NCI-H2227 (cell line): ENCODE measurements around the gene SPINT4.
"Not testable (repeated sequence)": the region's sequence is repeated elsewhere in the genome, so short reads cannot be mapped to it uniquely, and the experiment has no call there.

Experiments
- DNase-seq: peaks from one replicate; lab custom pipeline; 2025; ENCODE audit not compliant: unreplicated experiment; lab: John Stamatoyannopoulos, UW

The SPINT4 gene

DNA sequence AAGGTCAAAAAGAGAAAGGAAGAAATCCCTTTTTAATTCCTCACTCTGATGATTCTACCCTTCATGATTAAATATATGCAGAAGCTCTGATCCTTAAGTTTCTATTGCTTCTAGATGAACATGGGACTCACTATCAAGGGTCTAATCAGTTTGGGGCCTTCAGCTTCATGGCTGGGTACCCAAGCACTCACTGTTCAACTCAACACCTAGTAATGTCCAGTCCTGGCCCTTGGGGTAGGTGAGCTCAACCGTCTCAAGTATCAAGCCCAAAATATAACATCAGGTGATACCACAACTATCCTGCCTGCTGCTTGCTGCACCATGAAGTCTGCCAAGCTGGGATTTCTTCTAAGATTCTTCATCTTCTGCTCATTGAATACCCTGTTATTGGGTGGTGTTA is at the start of gene SPINT4:
TSS of gene SPINT4 (plus strand) at position 301 of the 400 bp plus-strand sequence. CDS start at position 322, 21 bp downstream.
- no peak for DNase-seq

- DNase-seq, result no peak
Observed at GRCh38 chr20:45672765-45673164, 49.4 kb upstream of the SPINT4 start.

DNA sequence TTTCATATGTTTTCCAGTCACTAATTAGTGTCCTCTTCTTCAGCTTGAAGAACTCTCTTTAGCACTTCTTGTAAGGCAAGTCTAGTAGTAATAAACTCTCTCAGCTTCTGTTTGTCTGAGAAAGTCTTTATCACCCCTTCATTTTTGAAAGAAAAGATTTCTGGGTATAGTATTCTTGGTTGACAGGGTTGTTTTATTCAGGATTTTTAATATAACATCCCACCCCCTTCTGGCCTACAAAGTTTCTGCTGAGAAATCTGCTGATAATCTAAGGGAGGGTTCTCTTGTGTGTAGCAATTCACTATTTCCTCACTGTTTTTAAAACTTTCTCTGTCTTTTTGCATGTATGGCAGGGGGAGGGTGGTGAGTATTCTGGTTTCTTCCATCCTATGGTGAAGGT is 42.5 kb upstream of the SPINT4 start:
- no peak for DNase-seq

GRCh38 chr20:45685896-45686295 is 36.3 kb upstream of the SPINT4 start:
- no peak for DNase-seq

- not testable (repeated sequence) for DNase-seq
Observed at GRCh38 chr20:45693346-45693745, 28.8 kb upstream of the SPINT4 start.

GRCh38 chr20:45695496-45695895 is 26.7 kb upstream of the SPINT4 start:
- DNase-seq, result no peak

- DNase-seq, result no peak
Observed at GRCh38 chr20:45701104-45701503, 21.0 kb upstream of the SPINT4 start.

DNA sequence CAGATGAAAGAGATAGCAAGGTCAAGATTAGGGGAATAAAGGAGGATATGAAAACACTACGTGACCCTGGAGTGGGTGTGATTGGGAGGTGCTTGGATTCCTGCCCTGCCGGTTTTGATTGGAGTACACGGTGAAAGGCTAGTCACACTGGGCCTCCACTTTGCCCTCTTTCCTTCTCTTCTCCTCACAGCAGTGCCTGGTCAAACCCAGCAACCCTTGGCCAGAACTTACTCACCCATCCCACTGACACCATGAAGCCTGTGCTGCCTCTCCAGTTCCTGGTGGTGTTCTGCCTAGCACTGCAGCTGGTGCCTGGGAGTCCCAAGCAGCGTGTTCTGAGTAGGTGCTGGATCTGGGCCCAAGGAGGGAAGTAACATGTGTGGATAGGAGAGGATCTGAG is 20.3 kb upstream of the SPINT4 start, which contains the start of gene WFDC13:
TSS of gene WFDC13 (plus strand) at position 166 of the 400 bp plus-strand sequence. CDS start at position 252, 86 bp downstream.
- no peak for DNase-seq

- peak; percentile 52 for DNase-seq
Observed at GRCh38 chr20:45704969-45705637, 17.0 kb upstream of the SPINT4 start, which contains the start of gene WFDC10B. TSS of gene WFDC10B (minus strand) at chr20:45705019. CDS start at chr20:45685992, 19,027 bp downstream.

- not testable (repeated sequence) for DNase-seq
Observed at GRCh38 chr20:45716141-45716688, 5.9 kb upstream of the SPINT4 start.

DNA sequence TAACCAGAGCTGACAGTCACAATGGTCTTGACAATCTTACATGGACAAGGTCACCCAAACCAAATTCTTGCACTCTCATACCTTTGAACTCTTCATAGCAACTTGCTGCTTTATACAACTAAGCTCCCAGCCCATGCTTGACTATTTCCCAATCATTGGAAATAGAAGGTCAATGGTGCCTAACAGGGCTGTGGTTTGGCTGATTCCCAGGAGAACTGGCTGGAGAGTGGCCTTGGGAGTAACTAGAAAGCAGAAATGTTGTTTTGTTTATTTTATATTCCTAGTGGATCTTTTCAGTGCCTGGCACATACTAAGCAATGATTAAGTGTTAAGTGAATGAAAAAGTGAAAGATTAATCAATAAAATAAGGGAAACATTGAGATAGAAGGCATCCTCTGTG is 3.0 kb downstream of the SPINT4 start:
- no peak for DNase-seq

GRCh38 chr20:45727044-45727443 is 4.9 kb downstream of the SPINT4 start:
- no peak for DNase-seq

GRCh38 chr20:45732199-45732598 is 10.1 kb downstream of the SPINT4 start:
- DNase-seq, result no peak

DNA sequence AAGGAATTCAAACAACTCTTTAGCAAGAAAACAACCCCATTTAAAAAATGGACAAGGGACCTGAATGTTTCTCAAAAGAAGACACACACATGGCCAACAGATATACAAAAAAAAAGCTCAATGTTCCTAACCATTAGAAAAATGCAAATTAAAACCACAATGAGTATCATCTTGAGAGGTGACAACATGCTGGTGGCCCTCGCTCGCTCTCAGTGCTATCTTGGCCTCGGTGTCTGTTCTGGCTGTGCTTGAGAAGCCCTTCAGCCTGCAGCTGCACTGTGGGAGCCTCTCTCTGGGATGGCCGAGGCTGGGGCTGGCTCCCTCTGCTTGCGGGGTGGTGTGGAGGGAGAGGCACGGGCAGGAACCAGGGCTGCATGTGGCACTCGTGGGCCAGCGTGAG is 13.4 kb downstream of the SPINT4 start:
- DNase-seq, result no peak

DNA sequence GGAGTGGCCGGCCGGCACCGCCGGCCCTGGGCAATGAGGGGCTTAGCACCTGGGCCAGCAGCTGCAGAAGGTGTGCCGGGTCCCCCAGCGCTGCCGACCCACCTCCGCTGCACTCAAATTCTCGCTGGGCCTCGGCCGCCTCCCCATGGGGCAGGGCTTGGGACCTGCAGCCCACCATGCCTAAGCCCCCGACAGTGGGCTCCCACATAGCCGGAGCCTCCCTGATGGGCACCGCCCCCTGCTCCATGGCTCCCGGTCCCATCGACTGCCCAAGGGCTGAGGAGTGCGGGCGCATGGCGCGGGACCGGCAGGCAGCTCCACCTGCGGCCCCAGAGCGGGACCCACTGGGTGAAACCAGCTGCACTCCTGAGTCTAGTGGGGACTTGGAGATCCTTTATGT is 13.8 kb downstream of the SPINT4 start:
- DNase-seq, result no peak

DNA sequence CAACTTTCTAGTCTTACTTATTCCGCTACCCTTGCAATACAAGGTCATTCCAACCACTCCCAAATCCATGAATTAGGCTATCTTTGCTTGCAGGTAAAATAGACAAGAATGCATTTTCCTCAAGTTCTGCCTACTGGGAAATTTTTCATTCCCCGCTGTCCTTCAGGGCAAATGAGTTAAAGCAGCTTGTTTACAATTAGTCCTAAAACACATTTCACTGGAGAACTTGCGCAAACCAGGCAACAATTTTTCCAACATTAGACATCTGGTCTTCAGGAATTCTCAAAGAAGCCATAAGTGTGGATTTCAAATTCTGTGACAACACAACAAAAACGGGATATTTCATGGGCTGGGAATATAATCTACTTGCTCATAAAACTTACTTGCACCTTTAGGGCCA is 20.4 kb downstream of the SPINT4 start:
- no peak for DNase-seq

- DNase-seq, result no peak
Observed at GRCh38 chr20:45745015-45745414, 22.9 kb downstream of the SPINT4 start.

DNA sequence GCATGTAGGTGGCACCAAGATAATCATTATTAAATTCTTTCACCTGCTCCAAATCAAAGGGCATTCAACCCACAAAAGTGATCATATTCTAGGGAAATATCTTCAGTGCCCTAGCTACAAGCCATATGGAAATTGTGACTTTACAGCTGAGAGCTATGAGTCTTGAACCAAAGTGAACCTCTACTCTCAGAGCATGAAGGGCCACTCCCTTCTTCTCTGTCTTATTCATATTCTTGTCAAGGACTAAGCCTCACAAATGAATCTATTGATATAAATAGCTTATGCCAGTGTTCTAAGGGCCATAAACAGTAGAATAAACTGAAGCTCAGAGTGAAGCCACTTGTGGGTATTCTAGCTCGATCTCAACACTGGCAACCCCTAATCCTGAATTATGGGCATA is 29.6 kb downstream of the SPINT4 start:
- no peak for DNase-seq

- no peak for DNase-seq
Observed at GRCh38 chr20:45752746-45753145, 30.6 kb downstream of the SPINT4 start.

GRCh38 chr20:45758096-45758495 is 35.9 kb downstream of the SPINT4 start:
- DNase-seq, result no peak

- not testable (repeated sequence) for DNase-seq
Observed at GRCh38 chr20:45759921-45760320, 37.8 kb downstream of the SPINT4 start.

DNA sequence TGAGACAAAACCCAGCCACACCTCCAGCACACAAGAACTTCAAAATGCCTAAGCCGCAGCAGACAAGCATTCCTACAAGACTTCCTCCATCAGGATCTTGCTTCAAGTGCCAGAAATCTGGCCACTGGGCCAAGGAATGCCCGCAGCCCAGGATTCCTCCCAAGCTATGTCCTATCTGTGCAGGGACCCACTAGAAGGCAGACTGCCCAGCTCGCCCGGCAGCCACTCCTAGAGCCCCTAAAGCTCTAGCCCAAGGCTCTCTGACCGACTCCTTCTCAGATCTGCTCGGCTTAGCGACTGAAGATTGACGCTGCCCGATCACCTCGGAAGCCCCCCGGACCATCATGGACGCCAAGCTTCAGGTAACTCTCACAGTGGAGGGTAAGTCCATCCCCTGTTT is 39.8 kb downstream of the SPINT4 start:
- not testable (repeated sequence) for DNase-seq
